ENCODE measurements around the gene MRPS27.

Gene MRPS27

GRCh38 chr5:72228960-72229359 is 91.1 kb downstream of the MRPS27 start:
- DNase-seq: no peak

- peak in 1 of 2 donors; percentile 20 for DNase-seq
Observed at GRCh38 chr5:72226950-72227349, 93.1 kb downstream of the MRPS27 start.

- no peak for DNase-seq
Observed at GRCh38 chr5:72225741-72226140, 94.3 kb downstream of the MRPS27 start.

GRCh38 chr5:72224946-72225463 is 95.0 kb downstream of the MRPS27 start:
- no peak for DNase-seq

GRCh38 chr5:72223371-72223770 is 96.7 kb downstream of the MRPS27 start:
- DNase-seq: no peak

- DNase-seq: no peak
Observed at GRCh38 chr5:72222521-72222920, 97.5 kb downstream of the MRPS27 start.

GRCh38 chr5:72221541-72221940 is 98.5 kb downstream of the MRPS27 start:
- no peak for DNase-seq

- DNase-seq: no peak
Observed at GRCh38 chr5:72221099-72221498, 98.9 kb downstream of the MRPS27 start.

GRCh38 chr5:72216756-72217155 is 103.3 kb downstream of the MRPS27 start:
- DNase-seq: no peak

GRCh38 chr5:72214168-72214567 is 105.9 kb downstream of the MRPS27 start:
- DNase-seq: no peak

GRCh38 chr5:72213482-72213881 is 106.6 kb downstream of the MRPS27 start:
- DNase-seq: no peak

GRCh38 chr5:72212171-72212570 is 107.9 kb downstream of the MRPS27 start:
- no peak for DNase-seq

- DNase-seq: no peak
Observed at GRCh38 chr5:72210888-72211678, 109.0 kb downstream of the MRPS27 start.

- DNase-seq: peak in 1 of 2 donors; percentile 22
Observed at GRCh38 chr5:72209147-72210115, 110.6 kb downstream of the MRPS27 start.

GRCh38 chr5:72208324-72208926 is 111.6 kb downstream of the MRPS27 start:
- no peak for DNase-seq

- DNase-seq: no peak
Observed at GRCh38 chr5:72206994-72207393, 113.0 kb downstream of the MRPS27 start.

GRCh38 chr5:72206160-72206559 is 113.9 kb downstream of the MRPS27 start:
- DNase-seq: no peak

GRCh38 chr5:72205431-72206009 is 114.5 kb downstream of the MRPS27 start:
- no peak for DNase-seq

GRCh38 chr5:72204946-72205345 is 115.1 kb downstream of the MRPS27 start:
- DNase-seq: no peak

GRCh38 chr5:72203251-72203845 is 116.7 kb downstream of the MRPS27 start:
- no peak for DNase-seq

- DNase-seq: no peak
Observed at GRCh38 chr5:72202331-72202825, 117.7 kb downstream of the MRPS27 start.

- DNase-seq: no peak
Observed at GRCh38 chr5:72199681-72200080, 120.4 kb downstream of the MRPS27 start.
